ENCODE results near the gene TPT1.

DNA sequence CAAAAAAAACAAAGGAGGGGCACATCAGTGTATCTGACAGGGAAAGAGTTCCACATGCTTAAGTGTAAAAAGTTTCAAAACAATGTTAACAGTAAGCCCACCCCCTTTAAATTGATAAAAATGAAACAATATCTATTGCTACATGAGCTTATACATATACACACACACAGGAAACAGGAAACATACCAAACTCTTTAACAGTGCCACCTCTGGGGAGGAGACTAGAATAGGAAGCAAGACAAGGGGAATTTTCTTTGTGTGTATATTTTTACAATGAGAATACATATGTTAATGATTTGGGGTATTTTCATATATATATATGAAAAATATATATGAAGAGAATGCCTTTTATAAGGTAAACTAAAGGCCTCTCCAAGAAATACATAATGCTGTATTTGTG, 44.7 kb downstream of the TPT1 start:
- TF ChIP-seq, protein P1, sequence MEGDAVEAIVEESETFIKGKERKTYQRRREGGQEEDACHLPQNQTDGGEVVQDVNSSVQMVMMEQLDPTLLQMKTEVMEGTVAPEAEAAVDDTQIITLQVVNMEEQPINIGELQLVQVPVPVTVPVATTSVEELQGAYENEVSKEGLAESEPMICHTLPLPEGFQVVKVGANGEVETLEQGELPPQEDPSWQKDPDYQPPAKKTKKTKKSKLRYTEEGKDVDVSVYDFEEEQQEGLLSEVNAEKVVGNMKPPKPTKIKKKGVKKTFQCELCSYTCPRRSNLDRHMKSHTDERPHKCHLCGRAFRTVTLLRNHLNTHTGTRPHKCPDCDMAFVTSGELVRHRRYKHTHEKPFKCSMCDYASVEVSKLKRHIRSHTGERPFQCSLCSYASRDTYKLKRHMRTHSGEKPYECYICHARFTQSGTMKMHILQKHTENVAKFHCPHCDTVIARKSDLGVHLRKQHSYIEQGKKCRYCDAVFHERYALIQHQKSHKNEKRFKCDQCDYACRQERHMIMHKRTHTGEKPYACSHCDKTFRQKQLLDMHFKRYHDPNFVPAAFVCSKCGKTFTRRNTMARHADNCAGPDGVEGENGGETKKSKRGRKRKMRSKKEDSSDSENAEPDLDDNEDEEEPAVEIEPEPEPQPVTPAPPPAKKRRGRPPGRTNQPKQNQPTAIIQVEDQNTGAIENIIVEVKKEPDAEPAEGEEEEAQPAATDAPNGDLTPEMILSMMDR (conservative IDR thresholded peaks at IDR 0.05; ENCODE audit: low read depth, low read length) = no peak
- TF ChIP-seq EZH2 (IDR thresholded peaks at IDR 0.05; ENCODE audit: borderline replicate concordance, low read depth, low read length, poor library complexity, severe bottlenecking) = no peak
